K562 (cell line): ENCODE data around the gene JPH3. TPM values are rescaled to one million over a fixed set of nuclear protein-coding genes. Genes with fewer than 3 reads are reported as not detected.
A peak's percentile ranks its signal among the peaks of the same experiment; 100 is the strongest.

Experiments
- ARHGAP35 ChIP-seq: fragments of 450-650 bp; IDR thresholded peaks from 2 replicates; pipeline ENCODE4 v1.6.1; 2018; ENCODE audit not compliant: partially characterized antibody
- BRD9 ChIP-seq: fragments of 450-650 bp; IDR thresholded peaks from 2 replicates; pipeline ENCODE4 v1.6.1; 2018; ENCODE audit warnings: low read depth; ENCODE audit not compliant: partially characterized antibody
- C11orf30 ChIP-seq: fragments of 450-650 bp; IDR thresholded peaks from 2 replicates; pipeline ENCODE4 v1.6.1; 2016; ENCODE audit warnings: low read depth, mild to moderate bottlenecking
- CEBPG ChIP-seq, 3 experiments: fragments of 200-800 bp in 1 of 3; sonication (Bioruptor generic) in 1 of 3; sonication (generic) in 1 of 3; formaldehyde crosslinking in 1 of 3; IDR thresholded peaks in 2 of 3; conservative IDR thresholded peaks in 1 of 3; 2 replicates each; pipeline versions ENCODE4 v1.6.1 to v1.8.0; 2016 to 2022; ENCODE audit warnings: missing compliant biosample characterization in 2 of 3, missing genetic modification characterization in 2 of 3, mild to moderate bottlenecking in 1 of 3, missing genetic modification reagents in 1 of 3
- GTF2F1 ChIP-seq: IDR thresholded peaks from 2 replicates; pipeline ENCODE4 v1.6.1; 2011; ENCODE audit warnings: low read depth, low read length, improper control_type of control experiment
- HCFC1 ChIP-seq: IDR thresholded peaks from 2 replicates; pipeline ENCODE4 v1.6.1; 2012; ENCODE audit warnings: low read depth, low read length, improper control_type of control experiment
- HDAC6 ChIP-seq: IDR thresholded peaks from 2 replicates; pipeline ENCODE4 v1.6.1; 2012; ENCODE audit warnings: low read depth, mild to moderate bottlenecking, control low read depth, inconsistent platforms, low read length, moderate library complexity
- HMGN3 ChIP-seq: IDR thresholded peaks from 2 replicates; pipeline ENCODE4 v1.6.1; 2011; ENCODE audit warnings: borderline replicate concordance, low read depth, mild to moderate bottlenecking, mixed read lengths, low read length; ENCODE audit not compliant: insufficient read length; ENCODE audit errors: extremely low read depth
- ILF3 ChIP-seq: fragments of 450-650 bp; IDR thresholded peaks from 2 replicates; pipeline ENCODE4 v1.6.1; 2018; ENCODE audit warnings: antibody characterized with exemption, mild to moderate bottlenecking, moderate library complexity, borderline replicate concordance
- ILK ChIP-seq: fragments of 450-650 bp; IDR thresholded peaks from 2 replicates; pipeline ENCODE4 v1.6.1; 2016; ENCODE audit warnings: missing genetic modification characterization, low read depth, mild to moderate bottlenecking, missing compliant biosample characterization, moderate library complexity, borderline replicate concordance
- KDM1A ChIP-seq, 2 experiments: fragments of 450-650 bp; IDR thresholded peaks; 2 replicates each; pipeline ENCODE4 v1.6.1; 2016; ENCODE audit warnings: mild to moderate bottlenecking in 2 of 2
- LCOR ChIP-seq: sonication (generic); formaldehyde crosslinking; IDR thresholded peaks from 2 replicates; pipeline ENCODE4 v1.8.0; 2022; ENCODE audit warnings: mild to moderate bottlenecking, missing genetic modification reagents
- PPARD ChIP-seq: fragments of 250-450 bp; sonication (Bioruptor Pico); IDR thresholded peaks from 2 replicates; pipeline ENCODE4 v1.8.0; 2022; ENCODE audit warnings: inconsistent platforms, mild to moderate bottlenecking, moderate library complexity
- SMC3 ChIP-seq: conservative IDR thresholded peaks from 2 replicates; pipeline ENCODE4 v1.6.1; 2011; ENCODE audit warnings: low read depth, low read length, improper control_type of control experiment; ENCODE audit not compliant: insufficient read depth
- SNIP1 ChIP-seq: fragments of 450-650 bp; IDR thresholded peaks from 2 replicates; pipeline ENCODE4 v1.7.1; 2017; ENCODE audit warnings: low read depth, mild to moderate bottlenecking
- SP1 ChIP-seq: sonication (generic); formaldehyde crosslinking; IDR thresholded peaks from 2 replicates; pipeline ENCODE4 v1.8.1; 2022; ENCODE audit warnings: mild to moderate bottlenecking, missing genetic modification reagents
- SREBF2 ChIP-seq: sonication (generic); formaldehyde crosslinking; IDR thresholded peaks from 2 replicates; pipeline ENCODE4 v1.4.0; 2020; ENCODE audit warnings: mild to moderate bottlenecking, missing genetic modification reagents
- ZBED1 ChIP-seq: IDR thresholded peaks from 2 replicates; pipeline ENCODE4 v1.6.1; 2014
- ZFX ChIP-seq: sonication (generic); formaldehyde crosslinking; IDR thresholded peaks from 2 replicates; pipeline ENCODE4 v1.8.0; 2022; ENCODE audit warnings: mild to moderate bottlenecking, missing genetic modification reagents, moderate library complexity
- ZNF165 ChIP-seq: fragments of 250-450 bp; sonication (Bioruptor Pico); IDR thresholded peaks from 2 replicates; pipeline ENCODE4 v1.4.0; 2020; ENCODE audit warnings: borderline replicate concordance
- ZNF644 ChIP-seq: fragments of 200-800 bp; sonication (Bioruptor generic); IDR thresholded peaks from 2 replicates; pipeline ENCODE4 v1.6.1; 2016; ENCODE audit warnings: low read depth, missing genetic modification characterization, missing compliant biosample characterization
- polyA plus RNA-seq, 8 experiments: library from polyadenylated mRNA; depleted of rRNA in 4 of 8; stranded (reverse) in 5 of 8; unstranded in 3 of 8; fragments of >200 nt; fragmentation: Nextera tagmentation in 2 of 8; fragmentation: Illumina TruSeq in 1 of 8; extraction: Ambion mirVana in 2 of 8; extraction: Trizol in 1 of 8; gene quantifications; 2 replicates each; pipeline versions ENCODE4 v1.2.1 to v1.2.3, GENCODE V29; 2011 to 2014; ENCODE audit warnings: inconsistent platforms in 1 of 8, missing spikeins in 1 of 8
- total RNA-seq, 7 experiments: library from RNA; depleted of rRNA in 6 of 7; stranded (reverse); fragments of >200 nt in 6 of 7; fragmentation: Illumina TruSeq in 2 of 7; extraction: Trizol in 2 of 7; gene quantifications; 2 replicates each; pipeline versions ENCODE4 v1.2.1 to v1.2.3, GENCODE V29; 2011 to 2021; ENCODE audit warnings: low replicate concordance in 1 of 7
- TF ChIP-seq, protein P1 (sequence below): fragments of 250-450 bp; sonication (Bioruptor Pico); IDR thresholded peaks from 2 replicates; pipeline ENCODE4 v1.8.0; 2021; ENCODE audit warnings: borderline replicate concordance, mild to moderate bottlenecking, moderate library complexity; ENCODE audit not compliant: poor library complexity, severe bottlenecking
- TF ChIP-seq, protein P2 (sequence below): fragments of 250-450 bp; sonication (Bioruptor Pico); IDR thresholded peaks from 2 replicates; pipeline ENCODE4 v1.6.1; 2021; ENCODE audit warnings: mild to moderate bottlenecking
- TF ChIP-seq, protein P3 (sequence below): fragments of 450-650 bp; formaldehyde crosslinking; IDR thresholded peaks from 2 replicates; pipeline ENCODE4 v1.4.0; 2020; ENCODE audit warnings: mild to moderate bottlenecking
- TF ChIP-seq, protein P4 (sequence below): fragments of 250-450 bp; sonication (Bioruptor Pico); IDR thresholded peaks from 2 replicates; pipeline ENCODE4 v1.4.0; 2020; ENCODE audit warnings: mild to moderate bottlenecking, moderate library complexity, borderline replicate concordance

Gene JPH3
- total and polyA plus RNA-seq, 9 of the 15 experiments (the other 6 are each of a cell fraction or from before 2014, with no cell fraction given) = 0.01 TPM; not detected in 8

DNA sequence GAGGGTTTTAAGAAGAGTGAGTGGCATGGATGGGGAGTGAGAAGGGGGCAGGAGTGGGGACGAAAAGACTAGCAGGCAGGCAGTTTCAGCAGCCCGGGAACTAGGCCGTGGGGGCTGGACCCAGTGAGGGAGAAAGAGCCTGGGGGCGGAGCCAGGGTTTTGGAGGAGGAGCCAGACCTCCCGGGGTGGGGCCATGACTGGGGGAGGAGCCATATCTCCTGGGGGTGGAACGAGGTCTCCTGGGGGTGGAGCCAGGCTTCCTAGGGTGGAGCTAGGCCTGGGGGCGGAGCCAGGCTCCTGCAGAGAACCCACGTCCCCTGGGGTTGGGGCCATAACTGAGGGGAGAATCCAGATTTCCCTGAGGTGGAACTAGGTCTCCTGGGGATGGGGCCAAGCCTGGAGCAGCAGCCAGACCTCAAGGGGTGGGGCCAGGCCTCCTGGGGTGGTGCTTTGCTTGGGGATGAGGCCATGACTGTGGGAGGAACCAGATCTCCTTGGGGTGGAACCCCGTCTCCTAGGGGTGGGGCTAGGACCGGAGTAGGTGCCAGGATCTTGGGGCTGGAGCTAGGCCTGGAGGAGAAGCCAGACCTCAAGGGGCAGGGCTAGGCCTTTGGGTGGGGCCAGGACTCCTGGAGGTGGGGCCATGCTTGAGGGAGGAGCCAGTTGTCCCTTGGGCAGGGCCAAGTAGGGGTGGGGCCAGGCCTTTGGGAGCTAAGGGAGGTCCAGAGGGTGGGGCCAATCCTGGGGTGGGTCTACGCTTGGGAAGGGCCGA, 41.7 kb upstream of the JPH3 start (continued):
- TF ChIP-seq GTF2F1 (no peak), ZNF165 (CRISPR knock-in tag) (no peak), ILK (tag) (no peak), SP1 (CRISPR knock-in tag) (peak; percentile 92), HDAC6 (no peak), HMGN3 (peak; percentile 35), ARHGAP35 (no peak), ZBED1 (no peak), SNIP1 (no peak), KDM1A (IDR thresholded peaks at IDR 0.05) (no peak), PPARD (CRISPR knock-in tag) (no peak), ZNF644 (tag) (no peak), LCOR (CRISPR knock-in tag) (no peak), C11orf30 (no peak), ZFX (CRISPR knock-in tag) (peak; percentile 88), SMC3 (no peak), CEBPG (CRISPR knock-in tag; IDR thresholded peaks at IDR 0.05) (no peak), CEBPG (tag; conservative IDR thresholded peaks at IDR 0.05 in 1 of 2, IDR thresholded peaks at IDR 0.05 in 1 of 2) (no peak), HCFC1 (peak; percentile 65), BRD9 (no peak), ILF3 (no peak), SREBF2 (CRISPR knock-in tag) (no peak)
- TF ChIP-seq, protein P1, sequence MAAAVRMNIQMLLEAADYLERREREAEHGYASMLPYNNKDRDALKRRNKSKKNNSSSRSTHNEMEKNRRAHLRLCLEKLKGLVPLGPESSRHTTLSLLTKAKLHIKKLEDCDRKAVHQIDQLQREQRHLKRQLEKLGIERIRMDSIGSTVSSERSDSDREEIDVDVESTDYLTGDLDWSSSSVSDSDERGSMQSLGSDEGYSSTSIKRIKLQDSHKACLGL = no peak
- TF ChIP-seq, protein P2, sequence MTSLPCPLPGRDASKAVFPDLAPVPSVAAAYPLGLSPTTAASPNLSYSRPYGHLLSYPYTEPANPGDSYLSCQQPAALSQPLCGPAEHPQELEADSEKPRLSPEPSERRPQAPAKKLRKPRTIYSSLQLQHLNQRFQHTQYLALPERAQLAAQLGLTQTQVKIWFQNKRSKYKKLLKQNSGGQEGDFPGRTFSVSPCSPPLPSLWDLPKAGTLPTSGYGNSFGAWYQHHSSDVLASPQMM (CRISPR knock-in tag) = no peak
- TF ChIP-seq, protein P3, sequence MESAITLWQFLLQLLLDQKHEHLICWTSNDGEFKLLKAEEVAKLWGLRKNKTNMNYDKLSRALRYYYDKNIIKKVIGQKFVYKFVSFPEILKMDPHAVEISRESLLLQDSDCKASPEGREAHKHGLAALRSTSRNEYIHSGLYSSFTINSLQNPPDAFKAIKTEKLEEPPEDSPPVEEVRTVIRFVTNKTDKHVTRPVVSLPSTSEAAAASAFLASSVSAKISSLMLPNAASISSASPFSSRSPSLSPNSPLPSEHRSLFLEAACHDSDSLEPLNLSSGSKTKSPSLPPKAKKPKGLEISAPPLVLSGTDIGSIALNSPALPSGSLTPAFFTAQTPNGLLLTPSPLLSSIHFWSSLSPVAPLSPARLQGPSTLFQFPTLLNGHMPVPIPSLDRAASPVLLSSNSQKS = no peak
- TF ChIP-seq, protein P4, sequence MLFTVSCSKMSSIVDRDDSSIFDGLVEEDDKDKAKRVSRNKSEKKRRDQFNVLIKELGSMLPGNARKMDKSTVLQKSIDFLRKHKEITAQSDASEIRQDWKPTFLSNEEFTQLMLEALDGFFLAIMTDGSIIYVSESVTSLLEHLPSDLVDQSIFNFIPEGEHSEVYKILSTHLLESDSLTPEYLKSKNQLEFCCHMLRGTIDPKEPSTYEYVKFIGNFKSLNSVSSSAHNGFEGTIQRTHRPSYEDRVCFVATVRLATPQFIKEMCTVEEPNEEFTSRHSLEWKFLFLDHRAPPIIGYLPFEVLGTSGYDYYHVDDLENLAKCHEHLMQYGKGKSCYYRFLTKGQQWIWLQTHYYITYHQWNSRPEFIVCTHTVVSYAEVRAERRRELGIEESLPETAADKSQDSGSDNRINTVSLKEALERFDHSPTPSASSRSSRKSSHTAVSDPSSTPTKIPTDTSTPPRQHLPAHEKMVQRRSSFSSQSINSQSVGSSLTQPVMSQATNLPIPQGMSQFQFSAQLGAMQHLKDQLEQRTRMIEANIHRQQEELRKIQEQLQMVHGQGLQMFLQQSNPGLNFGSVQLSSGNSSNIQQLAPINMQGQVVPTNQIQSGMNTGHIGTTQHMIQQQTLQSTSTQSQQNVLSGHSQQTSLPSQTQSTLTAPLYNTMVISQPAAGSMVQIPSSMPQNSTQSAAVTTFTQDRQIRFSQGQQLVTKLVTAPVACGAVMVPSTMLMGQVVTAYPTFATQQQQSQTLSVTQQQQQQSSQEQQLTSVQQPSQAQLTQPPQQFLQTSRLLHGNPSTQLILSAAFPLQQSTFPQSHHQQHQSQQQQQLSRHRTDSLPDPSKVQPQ (CRISPR knock-in tag) = no peak
